SK-N-MC (cell line): Measurements from ENCODE around the gene ZNF740.
A peak's percentile ranks its signal among the peaks of the same experiment; 100 is the strongest.

ENCODE experiments used
- DNase-seq: peaks from one replicate; pipeline ENCODE4 v3.0.0-alpha.2; 2011; ENCODE audit warnings: low read depth, low spot score
- H3K27ac ChIP-seq: fragments of 200-600 bp; sonication (generic); 2 replicates; pipeline ENCODE4 v1.5.1; 2016; ENCODE audit warnings: mixed run types
- H3K36me3 ChIP-seq: fragments of 200-600 bp; sonication (generic); 2 replicates; pipeline ENCODE4 v1.6.1; 2017; ENCODE audit warnings: antibody characterized with exemption, low read length, mixed read lengths; ENCODE audit not compliant: insufficient read depth
- H3K4me3 ChIP-seq: fragments of 200-600 bp; sonication (generic); 2 replicates; pipeline ENCODE4 v1.5.1; 2016
- H3K9ac ChIP-seq: fragments of 200-600 bp; sonication (generic); 2 replicates; pipeline ENCODE4 v1.8.0; 2017; ENCODE audit warnings: mixed run types, mixed read lengths; ENCODE audit not compliant: insufficient read length
- H3K9me3 ChIP-seq: fragments of 200-600 bp; sonication (generic); 2 replicates; pipeline ENCODE4 v1.6.1; 2017; ENCODE audit warnings: low read depth, mild to moderate bottlenecking, antibody characterized with exemption, low read length, moderate library complexity, mixed read lengths
- EZH2 ChIP-seq: fragments of 200-600 bp; sonication (generic); IDR thresholded peaks from one replicate; pipeline ENCODE4 v1.6.1; 2017; ENCODE audit warnings: antibody characterized with exemption
- FOXP2 ChIP-seq: optimal IDR thresholded peaks from 2 replicates; pipeline ENCODE3; 2011; ENCODE audit warnings: mild to moderate bottlenecking, moderate library complexity; ENCODE audit not compliant: insufficient read depth; ENCODE audit errors: extremely low read length, control extremely low read depth
- POLR2AphosphoS5 ChIP-seq: IDR thresholded peaks from 2 replicates; pipeline ENCODE4 v1.6.1; 2012; ENCODE audit warnings: mild to moderate bottlenecking, low read depth, low read length, borderline replicate concordance

ZNF740 gene

DNA sequence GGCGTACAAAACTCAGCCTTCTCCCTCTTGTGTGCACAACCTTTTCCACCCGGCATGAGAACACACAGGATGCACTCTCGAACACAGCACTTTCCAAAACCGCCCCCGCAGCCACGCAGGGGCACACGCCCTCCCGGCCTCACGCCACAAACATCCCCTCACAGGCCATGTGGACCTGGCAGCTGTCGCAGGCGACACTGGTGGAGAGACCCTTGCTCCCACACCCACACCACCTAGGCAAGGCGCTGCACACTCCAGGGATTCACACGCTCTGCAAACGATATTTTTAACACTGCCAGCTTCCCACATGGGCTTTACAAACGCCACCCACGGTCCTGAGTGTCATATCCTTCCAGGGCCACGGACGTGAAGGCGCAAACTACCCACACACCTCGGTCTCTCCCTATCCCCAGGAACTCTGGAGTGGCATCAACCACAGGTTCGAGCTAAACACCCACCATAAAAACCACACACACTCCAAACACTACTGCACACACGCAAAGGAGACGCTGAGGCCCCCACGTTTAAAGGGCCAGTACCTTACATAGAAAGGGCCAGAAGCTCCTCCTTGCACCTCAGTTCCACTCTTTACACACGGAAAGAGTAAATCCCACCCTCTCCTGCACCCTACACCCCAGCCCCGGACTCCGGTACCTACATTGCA lies 38.9 kb downstream of the ZNF740 start:
- Histone ChIP-seq H3K27ac (peak overlapping the region; percentile 67), H3K9me3 (no peaks in the 10 kb centered on the region), H3K36me3 (peaks cover 9% of the 10 kb centered on the region; the same call in 1 of the 2 replicates), H3K9ac (peak overlapping the region; percentile 72), H3K4me3 (peak overlapping the region; percentile 98)
- no peak for TF ChIP-seq FOXP2
- TF ChIP-seq POLR2AphosphoS5 = no peak
- TF ChIP-seq EZH2 = no peak
- no peak for DNase-seq

DNA sequence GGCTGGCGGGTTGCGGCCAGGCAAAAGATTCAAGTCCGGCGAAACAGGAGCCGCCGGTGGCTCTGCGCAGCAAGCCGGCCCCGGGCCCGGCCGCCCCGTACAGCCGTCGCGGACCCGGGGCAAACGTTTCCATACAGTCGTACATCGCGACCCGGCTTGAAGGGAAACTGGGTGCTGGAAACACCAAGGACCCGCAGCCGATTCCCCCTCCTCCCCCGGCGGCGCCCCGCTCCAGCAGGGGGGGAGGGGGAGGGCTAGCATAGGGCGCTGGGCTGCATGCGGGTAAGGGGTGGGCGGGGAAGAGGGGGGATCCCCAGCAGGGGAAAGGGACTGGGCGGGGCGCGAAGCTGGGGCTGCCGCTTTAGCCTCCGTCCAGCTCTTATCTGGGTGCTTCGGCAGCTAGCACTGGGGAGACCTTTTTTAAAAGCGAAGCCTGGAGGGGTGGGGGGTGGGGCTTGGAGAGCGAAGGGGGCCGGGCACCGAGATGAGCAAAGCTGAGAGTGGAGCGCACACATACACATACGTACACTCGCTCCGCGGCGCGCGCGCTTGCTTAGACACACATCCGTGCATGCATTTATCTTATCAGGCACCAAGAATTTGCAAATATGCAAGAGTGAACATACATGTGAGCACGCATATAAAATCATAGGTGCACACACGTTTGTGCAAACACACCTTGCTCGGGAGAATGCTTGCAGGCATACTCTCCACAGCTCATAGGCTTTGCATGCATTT lies 39.6 kb downstream of the ZNF740 start:
- TF ChIP-seq POLR2AphosphoS5 (no peak), FOXP2 (no peak), EZH2 (no peak)
- Histone ChIP-seq H3K9me3 (no peaks in the 10 kb centered on the region), H3K9ac (peak overlapping the region; percentile 72), H3K36me3 (peaks cover 5% of the 10 kb centered on the region; the same call in 1 of the 2 replicates), H3K4me3 (peak overlapping the region; percentile 98), H3K27ac (peak overlapping the region; percentile 67)
- DNase-seq = peak; percentile 42

DNA sequence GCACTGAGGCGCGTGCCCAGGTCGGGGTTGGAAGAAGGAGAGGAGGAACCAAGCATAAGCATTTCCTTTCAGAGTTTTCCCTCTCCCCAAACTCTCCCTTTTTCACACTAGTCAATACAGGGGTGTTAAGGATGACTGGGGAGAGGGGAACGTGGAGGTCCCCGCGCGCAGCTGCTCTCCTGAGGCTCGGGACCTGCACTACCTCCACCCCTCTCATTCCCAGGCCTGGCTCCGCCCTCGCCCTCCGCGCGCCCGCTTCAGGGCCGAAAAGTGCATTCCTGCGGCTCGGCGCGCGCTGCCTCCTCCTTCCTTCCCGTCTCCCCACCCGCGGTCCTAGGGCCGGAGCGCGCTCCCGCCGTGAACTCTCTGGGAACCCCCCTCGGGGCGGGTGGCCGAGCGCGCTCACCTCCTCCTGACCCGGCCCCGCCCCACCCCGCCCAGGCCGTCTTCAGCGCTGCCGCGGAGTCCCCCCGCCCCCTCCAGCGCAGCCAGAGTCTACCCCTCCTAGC lies 40.2 kb downstream of the ZNF740 start:
- TF ChIP-seq FOXP2 = no peak
- TF ChIP-seq EZH2 = no peak
- TF ChIP-seq POLR2AphosphoS5 = peak; percentile 56; the same call in 1 of the 2 replicates
- DNase-seq = no peak

DNA sequence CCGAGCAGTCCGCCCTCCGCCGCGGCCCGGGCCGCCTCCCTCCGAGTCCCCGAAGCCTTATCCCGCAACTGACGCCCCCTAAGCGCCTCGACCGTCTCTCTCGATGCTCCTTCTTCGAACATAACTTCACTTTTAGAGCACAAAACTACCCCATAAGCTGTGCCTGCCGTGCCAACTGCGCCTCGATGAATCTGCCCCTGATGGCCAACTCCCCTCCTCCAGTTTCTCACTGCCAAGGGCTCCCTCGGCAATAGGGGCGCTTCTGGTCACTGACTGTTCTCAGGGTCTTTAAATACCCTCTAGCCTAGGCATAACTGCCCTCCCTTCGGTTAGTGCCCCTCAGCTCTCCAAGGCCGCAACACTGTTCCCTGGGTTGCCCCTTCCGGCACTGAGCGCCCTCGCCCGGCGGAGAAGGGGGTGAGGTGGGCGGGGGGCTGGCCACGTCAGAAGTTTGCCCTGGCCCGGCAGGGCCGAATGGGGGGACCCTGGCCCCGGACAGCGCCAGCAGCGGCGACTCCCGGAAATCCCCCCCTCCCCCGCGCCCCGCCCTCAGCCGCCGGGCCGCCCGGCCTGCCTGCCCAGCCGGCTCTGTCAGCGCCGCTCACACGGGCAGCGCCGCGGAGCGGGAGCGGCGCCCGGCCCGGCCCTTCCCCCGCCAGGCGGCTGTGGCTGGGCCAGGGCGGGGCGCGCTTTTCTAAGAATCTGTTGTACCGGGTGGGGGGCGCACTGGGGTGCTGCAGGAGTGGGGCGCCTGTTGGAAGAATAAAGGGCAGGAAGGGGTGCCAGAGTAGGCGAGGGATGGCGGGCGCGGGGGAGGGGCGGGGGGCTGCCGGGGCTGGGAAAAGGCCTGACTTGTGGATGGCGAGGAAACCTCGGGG lies 40.9 kb downstream of the ZNF740 start:
- Histone ChIP-seq H3K36me3 (no peaks in the 10 kb centered on the region), H3K27ac (peak overlapping the region; percentile 98), H3K4me3 (peak overlapping the region; percentile 98), H3K9me3 (no peaks in the 10 kb centered on the region), H3K9ac (peak overlapping the region; percentile 60)
- DNase-seq = no peak
- peak; percentile 69 for TF ChIP-seq POLR2AphosphoS5
- TF ChIP-seq FOXP2 = no peak

More for the DNA sequence above, 40.2 kb downstream of the ZNF740 start:
- H3K27ac ChIP-seq = peak overlapping the region; percentile 98
- H3K36me3 ChIP-seq = peaks cover 3% of the 10 kb centered on the region; the same call in 1 of the 2 replicates
- H3K9ac ChIP-seq = no peak overlapping the region
- no peaks in the 10 kb centered on the region for H3K9me3 ChIP-seq
- H3K4me3 ChIP-seq = peak overlapping the region; percentile 98

DNA sequence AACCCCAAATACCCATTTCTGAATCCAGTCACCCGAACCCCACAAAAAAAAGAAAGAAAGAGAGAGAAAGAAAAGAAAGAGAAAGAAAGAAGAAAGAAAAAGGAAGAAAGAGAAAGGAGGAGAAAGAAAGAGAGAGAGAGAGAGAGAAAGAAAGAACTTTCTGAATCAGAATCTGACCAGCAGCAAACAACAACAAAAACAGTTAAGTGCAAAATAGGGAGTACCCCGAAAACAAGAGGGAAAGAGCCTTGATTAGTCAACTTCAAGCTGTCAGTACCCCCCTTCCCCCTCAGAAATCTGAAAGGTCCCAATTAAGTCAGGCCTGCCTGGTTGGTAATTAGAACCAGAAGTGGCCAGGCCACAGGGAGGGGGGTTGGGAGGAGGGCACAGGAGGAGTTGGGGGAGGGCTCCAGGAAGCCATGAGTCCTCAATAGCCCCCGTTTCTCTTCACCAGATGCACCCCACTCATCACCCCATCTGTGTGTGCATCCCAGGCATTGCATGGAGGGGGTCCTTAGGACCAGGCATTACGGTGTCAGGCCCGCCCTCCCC lies 41.7 kb downstream of the ZNF740 start:
- H3K9me3 ChIP-seq = no peaks in the 10 kb centered on the region
- peak overlapping the region; percentile 60 for H3K9ac ChIP-seq
- H3K27ac ChIP-seq = peak overlapping the region; percentile 98
- TF ChIP-seq POLR2AphosphoS5 = peak; percentile 38; the same call in 1 of the 2 replicates
- no peak for TF ChIP-seq EZH2
- H3K36me3 ChIP-seq = peaks cover 3% of the 10 kb centered on the region; the same call in 1 of the 2 replicates
- DNase-seq = no peak
- peak overlapping the region; percentile 98 for H3K4me3 ChIP-seq

DNA sequence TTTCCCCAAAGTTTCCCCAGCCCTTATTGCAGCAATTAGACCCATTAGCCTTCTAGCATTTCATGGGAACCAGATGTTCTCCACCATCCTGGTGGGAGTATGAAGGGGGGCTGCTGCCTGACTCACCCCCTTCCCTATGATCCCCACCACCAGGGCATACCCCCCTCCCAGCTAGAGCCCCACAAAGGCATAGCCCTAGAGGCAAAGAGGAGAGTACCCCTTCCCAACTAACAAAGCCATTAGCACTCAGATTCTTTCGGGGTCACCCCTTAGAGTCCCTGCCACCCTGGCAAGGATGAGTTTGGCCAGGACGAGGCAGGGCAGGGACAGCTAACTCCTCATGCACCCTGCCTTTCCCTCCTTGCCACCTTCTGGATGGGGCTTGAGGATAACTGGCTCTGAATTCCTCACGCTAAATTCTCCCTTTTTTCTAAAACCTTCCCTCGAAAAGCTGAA lies 42.3 kb downstream of the ZNF740 start:
- H3K9me3 ChIP-seq = no peaks in the 10 kb centered on the region
- TF ChIP-seq POLR2AphosphoS5 = no peak
- no peak for TF ChIP-seq EZH2
- no peak for TF ChIP-seq FOXP2
- peak overlapping the region; percentile 98 for H3K4me3 ChIP-seq
- peak overlapping the region; percentile 24 for H3K9ac ChIP-seq
- H3K27ac ChIP-seq = peak overlapping the region; percentile 98
- peaks cover 5% of the 10 kb centered on the region; the same call in 1 of the 2 replicates for H3K36me3 ChIP-seq
- no peak for DNase-seq

DNA sequence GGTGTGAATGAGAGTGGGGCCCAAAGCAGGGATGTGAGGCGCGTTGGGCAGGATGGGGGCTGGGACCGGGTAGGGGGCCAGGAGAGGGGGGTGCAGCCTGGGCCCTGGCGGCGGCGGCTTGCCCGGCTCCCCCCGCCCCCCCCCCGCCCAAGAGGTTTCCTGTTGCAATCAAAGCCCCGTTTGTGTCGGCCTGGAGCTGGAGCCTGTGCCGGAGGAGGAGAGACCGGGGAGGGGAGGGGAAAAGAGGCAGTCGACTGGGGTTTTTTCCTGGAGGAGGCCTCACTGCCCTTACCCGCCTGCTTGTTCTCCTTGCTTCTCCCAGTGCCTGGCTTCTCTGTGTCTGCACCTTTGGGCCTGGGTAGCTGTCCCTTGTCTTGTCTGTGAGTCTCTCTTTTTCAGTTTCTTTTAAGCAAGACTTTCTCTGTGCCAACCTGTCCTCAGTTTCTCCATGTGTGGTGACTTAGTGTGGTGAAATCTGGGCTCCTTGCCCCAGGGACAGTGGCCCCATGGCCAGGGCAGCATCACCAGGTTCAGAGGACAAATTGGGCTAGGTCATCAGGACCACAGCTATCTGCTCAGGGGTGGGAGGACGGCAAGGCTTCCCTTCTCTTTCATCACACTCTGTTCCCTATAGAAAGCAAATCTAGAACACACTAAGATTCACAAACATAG lies 43.0 kb downstream of the ZNF740 start:
- Histone ChIP-seq H3K9ac (peak overlapping the region; percentile 74), H3K4me3 (peak overlapping the region; percentile 98), H3K9me3 (no peaks in the 10 kb centered on the region), H3K27ac (peak overlapping the region; percentile 98), H3K36me3 (peaks cover 5% of the 10 kb centered on the region; the same call in 1 of the 2 replicates)
- TF ChIP-seq POLR2AphosphoS5 (peak; percentile 35; the same call in 1 of the 2 replicates), FOXP2 (no peak), EZH2 (no peak)
- DNase-seq = no peak
